Measurements from ENCODE around the gene RCBTB1.

RCBTB1 gene

GRCh38 chr13:49516467-49516866 lies 68.9 kb downstream of the RCBTB1 start:
- TF ChIP-seq TEAD4 (IDR thresholded peaks at IDR 0.05) (no peak), EGR1 (IDR thresholded peaks at IDR 0.05) (no peak), TAF1 (IDR thresholded peaks at IDR 0.05; ENCODE audit: low read depth) (no peak), REST (IDR thresholded peaks at IDR 0.05; ENCODE audit: low read depth) (no peak)

GRCh38 chr13:49512578-49512977 lies 72.8 kb downstream of the RCBTB1 start:
- TF ChIP-seq CEBPB (IDR thresholded peaks at IDR 0.05) = no peak
- no peak for TF ChIP-seq USF1 (IDR thresholded peaks at IDR 0.05)
- TF ChIP-seq ZBTB7A (IDR thresholded peaks at IDR 0.05; ENCODE audit: low read depth) = no peak
- TF ChIP-seq RAD21 (IDR thresholded peaks at IDR 0.05; ENCODE audit: low read depth) = no peak

- TF ChIP-seq USF1 (IDR thresholded peaks at IDR 0.05) = no peak
- TF ChIP-seq EGR1 (IDR thresholded peaks at IDR 0.05) = no peak
- TF ChIP-seq CREB1 (IDR thresholded peaks at IDR 0.05; ENCODE audit: low read depth) = no peak
- TF ChIP-seq REST (IDR thresholded peaks at IDR 0.05; ENCODE audit: low read depth) = no peak
- TF ChIP-seq YY1 (IDR thresholded peaks at IDR 0.05; ENCODE audit: low read depth) = no peak
- no peak for TF ChIP-seq TCF12 (IDR thresholded peaks at IDR 0.05; ENCODE audit: low read depth)
- TF ChIP-seq CEBPB (IDR thresholded peaks at IDR 0.05) = no peak
- TF ChIP-seq ZBTB7A (IDR thresholded peaks at IDR 0.05; ENCODE audit: low read depth) = no peak
- no peak for TF ChIP-seq TAF1 (IDR thresholded peaks at IDR 0.05; ENCODE audit: low read depth)
- TF ChIP-seq FOXM1 (IDR thresholded peaks at IDR 0.05; ENCODE audit: borderline replicate concordance, low read depth) = no peak
- TF ChIP-seq NFIC (IDR thresholded peaks at IDR 0.05) = no peak
- no peak for TF ChIP-seq TEAD4 (IDR thresholded peaks at IDR 0.05)
- TF ChIP-seq RAD21 (IDR thresholded peaks at IDR 0.05; ENCODE audit: low read depth) = no peak
- no peak for TF ChIP-seq EP300 (IDR thresholded peaks at IDR 0.05; ENCODE audit: borderline replicate concordance)
- TF ChIP-seq MAX (IDR thresholded peaks at IDR 0.05) = no peak
These were observed 81.4 kb downstream of the RCBTB1 start for GRCh38 chr13:49503951-49504350.

- TF ChIP-seq MAX (IDR thresholded peaks at IDR 0.05) (no peak), CEBPB (IDR thresholded peaks at IDR 0.05) (no peak), CREB1 (IDR thresholded peaks at IDR 0.05; ENCODE audit: low read depth) (no peak)
These were observed 82.4 kb downstream of the RCBTB1 start for GRCh38 chr13:49502954-49503353.

- TF ChIP-seq CEBPB (IDR thresholded peaks at IDR 0.05) (no peak), NFIC (IDR thresholded peaks at IDR 0.05) (no peak), RAD21 (IDR thresholded peaks at IDR 0.05; ENCODE audit: low read depth) (no peak), ZBTB7A (IDR thresholded peaks at IDR 0.05; ENCODE audit: low read depth) (no peak), YY1 (IDR thresholded peaks at IDR 0.05; ENCODE audit: low read depth) (no peak), MAX (IDR thresholded peaks at IDR 0.05) (no peak), USF1 (IDR thresholded peaks at IDR 0.05) (no peak), TAF1 (IDR thresholded peaks at IDR 0.05; ENCODE audit: low read depth) (no peak), REST (IDR thresholded peaks at IDR 0.05; ENCODE audit: low read depth) (no peak), TCF12 (IDR thresholded peaks at IDR 0.05; ENCODE audit: low read depth) (no peak), EGR1 (IDR thresholded peaks at IDR 0.05) (no peak), FOXM1 (IDR thresholded peaks at IDR 0.05; ENCODE audit: borderline replicate concordance, low read depth) (no peak), EP300 (IDR thresholded peaks at IDR 0.05; ENCODE audit: borderline replicate concordance) (no peak), TEAD4 (IDR thresholded peaks at IDR 0.05) (no peak), CREB1 (IDR thresholded peaks at IDR 0.05; ENCODE audit: low read depth) (no peak)
These were observed 85.3 kb downstream of the RCBTB1 start for GRCh38 chr13:49499889-49500660.

All from Ishikawa (cell line).